Mesothelial cell of epicardium (in vitro differentiated cells): ENCODE results near the gene LYRM7. TPM values are rescaled to one million over a fixed set of nuclear protein-coding genes. Genes with fewer than 3 reads are reported as not detected.

Experiments used
- DNase-seq, 2 experiments: peaks; one replicate each; pipeline ENCODE4 v3.0.0; 2021; ENCODE audit warnings: low spot score in 2 of 2; ENCODE audit not compliant: unreplicated experiment in 2 of 2
- H3K27ac Mint-ChIP-seq: 2 replicates; pipeline ENCODE4 v1.8.0; 2021; ENCODE audit warnings: mixed read lengths
- H3K27me3 Mint-ChIP-seq: 2 replicates; pipeline ENCODE4 v1.8.0; 2021; ENCODE audit warnings: low read depth, mixed read lengths
- H3K36me3 Mint-ChIP-seq: 2 replicates; pipeline ENCODE4 v1.8.0; 2021; ENCODE audit warnings: mixed read lengths
- H3K4me1 Mint-ChIP-seq: 2 replicates; pipeline ENCODE4 v1.8.0; 2021; ENCODE audit warnings: mixed read lengths
- H3K4me3 Mint-ChIP-seq: 2 replicates; pipeline ENCODE4 v1.8.0; 2021; ENCODE audit warnings: mild to moderate bottlenecking, moderate library complexity, mixed read lengths
- H3K9me3 Mint-ChIP-seq: 2 replicates; pipeline ENCODE4 v1.8.0; 2021; ENCODE audit warnings: mixed read lengths
- CTCF ChIP-seq: fragments of 200-600 bp; sonication (generic); IDR thresholded peaks from one replicate; pipeline ENCODE4 v1.5.0; 2021; ENCODE audit warnings: antibody characterized with exemption; ENCODE audit not compliant: unreplicated experiment
- total RNA-seq: library from RNA; stranded (reverse); gene quantifications from 3 replicates; pipeline ENCODE4 v1.2.1, GENCODE V29; 2021

The LYRM7 gene
- total RNA-seq, 1 donor from 2014 or later, result 8.6 TPM

GRCh38 chr5:131147258-131147657 lies 23.5 kb upstream of the LYRM7 start:
- Mint-ChIP-seq H3K27me3 (no peaks in the 10 kb centered on the region), H3K4me1 (peaks cover 3% of the 10 kb centered on the region), H3K36me3 (no peaks in the 10 kb centered on the region), H3K27ac (no peak overlapping the region), H3K9me3 (no peaks in the 10 kb centered on the region), H3K4me3 (no peak overlapping the region)
- no peak for TF ChIP-seq CTCF
- no peak for DNase-seq

GRCh38 chr5:131148835-131149234 lies 21.9 kb upstream of the LYRM7 start:
- no peak for DNase-seq
- no peak overlapping the region for H3K27ac Mint-ChIP-seq
- H3K9me3 Mint-ChIP-seq, result no peaks in the 10 kb centered on the region
- H3K4me3 Mint-ChIP-seq, result no peak overlapping the region
- H3K4me1 Mint-ChIP-seq, result peaks cover 3% of the 10 kb centered on the region
- no peaks in the 10 kb centered on the region for H3K36me3 Mint-ChIP-seq
- no peak for TF ChIP-seq CTCF
- H3K27me3 Mint-ChIP-seq, result no peaks in the 10 kb centered on the region

- no peak for DNase-seq
- Mint-ChIP-seq H3K27ac (no peak overlapping the region), H3K9me3 (no peaks in the 10 kb centered on the region), H3K4me1 (peaks cover 3% of the 10 kb centered on the region), H3K36me3 (no peaks in the 10 kb centered on the region), H3K4me3 (no peak overlapping the region), H3K27me3 (no peaks in the 10 kb centered on the region)
- TF ChIP-seq CTCF, result no peak
These were observed 20.3 kb upstream of the LYRM7 start for GRCh38 chr5:131150408-131150807.

GRCh38 chr5:131151216-131151615 lies 19.5 kb upstream of the LYRM7 start:
- no peak overlapping the region for H3K27ac Mint-ChIP-seq
- no peaks in the 10 kb centered on the region for H3K36me3 Mint-ChIP-seq
- no peak for TF ChIP-seq CTCF
- H3K4me1 Mint-ChIP-seq, result peaks cover 3% of the 10 kb centered on the region
- no peaks in the 10 kb centered on the region for H3K27me3 Mint-ChIP-seq
- H3K9me3 Mint-ChIP-seq, result no peaks in the 10 kb centered on the region
- H3K4me3 Mint-ChIP-seq, result no peak overlapping the region
- no peak for DNase-seq

- Mint-ChIP-seq H3K9me3 (no peaks in the 10 kb centered on the region), H3K4me1 (no peaks in the 10 kb centered on the region), H3K27ac (no peak overlapping the region), H3K27me3 (no peaks in the 10 kb centered on the region), H3K4me3 (no peak overlapping the region), H3K36me3 (peaks cover 26% of the 10 kb centered on the region)
- no peak for TF ChIP-seq CTCF
- DNase-seq, result no peak
These were observed 14.4 kb upstream of the LYRM7 start for GRCh38 chr5:131156385-131156784.

- Mint-ChIP-seq H3K4me1 (no peaks in the 10 kb centered on the region), H3K36me3 (peaks cover 31% of the 10 kb centered on the region), H3K27ac (no peak overlapping the region), H3K9me3 (no peaks in the 10 kb centered on the region), H3K4me3 (no peak overlapping the region), H3K27me3 (no peaks in the 10 kb centered on the region)
- TF ChIP-seq CTCF, result no peak
- no peak for DNase-seq
These were observed 13.8 kb upstream of the LYRM7 start for GRCh38 chr5:131156957-131157356.
